ENCODE measurements around the gene IL1RAPL2.
"Not testable (repeated sequence)": the region's sequence is repeated elsewhere in the genome, so short reads cannot be mapped to it uniquely, and the experiment has no call there.

IL1RAPL2 gene

DNA sequence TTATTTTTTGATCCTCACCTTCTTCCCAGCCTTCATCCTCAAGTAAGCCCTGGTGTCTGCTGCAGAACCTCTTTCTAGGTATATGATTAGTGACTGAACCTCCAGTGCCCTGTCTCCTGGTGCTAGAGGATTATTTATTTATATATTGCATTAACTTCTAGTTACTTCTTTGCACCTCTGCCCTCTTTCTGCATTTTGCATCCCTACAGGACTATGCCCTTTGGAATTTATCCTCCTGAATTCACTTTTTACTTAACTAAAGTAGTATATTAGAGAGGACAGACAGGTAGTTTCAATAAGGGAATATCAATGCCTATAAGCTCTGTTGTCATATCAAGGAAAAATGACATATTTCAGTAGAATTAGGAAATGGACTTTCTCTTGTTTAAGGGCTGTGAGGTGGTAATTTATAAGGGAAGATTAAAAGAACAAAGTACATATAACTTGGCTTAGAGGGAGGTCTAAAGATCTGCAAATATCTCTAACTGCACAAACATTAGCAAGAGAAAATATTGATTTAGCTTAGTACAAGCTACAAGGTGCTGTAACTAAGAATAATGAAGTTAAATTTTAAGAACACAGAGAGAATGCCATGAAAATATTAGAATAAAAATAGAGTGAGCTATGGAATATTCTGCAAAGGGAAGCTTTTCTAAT, 472.8 kb downstream of the IL1RAPL2 start:
- H3K36me3 ChIP-seq (ENCODE audit: control insufficient read depth, insufficient read depth, low read length) = no peaks in the 10 kb centered on the region
- H3K9ac ChIP-seq (ENCODE audit: low read depth, low read length) = no peak overlapping the region
- no peak overlapping the region for H3K4me3 ChIP-seq (ENCODE audit: low read depth, low read length)
- peaks cover 3% of the 10 kb centered on the region for H3K9me3 ChIP-seq (ENCODE audit: control insufficient read depth, insufficient read depth, low read length)
- H3K27me3 ChIP-seq (ENCODE audit: control insufficient read depth, insufficient read depth, low read length) = no peaks in the 10 kb centered on the region
- no peaks in the 10 kb centered on the region for H3K4me1 ChIP-seq (ENCODE audit: control insufficient read depth, insufficient read depth, low read length)

DNA sequence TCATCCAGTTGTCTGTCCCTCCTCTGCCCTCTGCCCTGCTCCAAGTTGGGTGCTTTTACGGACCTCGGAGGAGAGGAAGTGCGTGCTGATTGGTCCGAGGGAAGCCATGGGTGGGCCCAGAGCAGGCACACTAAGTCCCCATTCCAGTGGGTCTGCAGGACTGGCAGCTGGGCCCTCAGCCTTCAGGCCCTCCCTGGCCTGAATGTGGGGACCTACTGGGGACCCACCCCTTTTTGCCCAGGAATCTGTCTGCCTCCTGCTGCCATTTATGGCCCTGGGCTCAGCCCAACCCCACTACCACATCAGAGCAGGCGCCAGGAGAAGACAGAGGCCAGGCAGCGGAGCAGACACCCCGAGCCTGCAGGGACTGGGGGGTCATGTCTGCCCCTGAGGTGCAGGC, 484.9 kb downstream of the IL1RAPL2 start:
- peaks cover 6% of the 10 kb centered on the region for H3K4me1 ChIP-seq (ENCODE audit: control insufficient read depth, insufficient read depth, low read length)
- no peaks in the 10 kb centered on the region for H3K36me3 ChIP-seq (ENCODE audit: control insufficient read depth, insufficient read depth, low read length)
- no peaks in the 10 kb centered on the region for H3K9me3 ChIP-seq (ENCODE audit: control insufficient read depth, insufficient read depth, low read length)
- no peaks in the 10 kb centered on the region for H3K27me3 ChIP-seq (ENCODE audit: control insufficient read depth, insufficient read depth, low read length)
- H3K9ac ChIP-seq (ENCODE audit: low read depth, low read length) = no peak overlapping the region
- no peak overlapping the region for H3K4me3 ChIP-seq (ENCODE audit: low read depth, low read length)

DNA sequence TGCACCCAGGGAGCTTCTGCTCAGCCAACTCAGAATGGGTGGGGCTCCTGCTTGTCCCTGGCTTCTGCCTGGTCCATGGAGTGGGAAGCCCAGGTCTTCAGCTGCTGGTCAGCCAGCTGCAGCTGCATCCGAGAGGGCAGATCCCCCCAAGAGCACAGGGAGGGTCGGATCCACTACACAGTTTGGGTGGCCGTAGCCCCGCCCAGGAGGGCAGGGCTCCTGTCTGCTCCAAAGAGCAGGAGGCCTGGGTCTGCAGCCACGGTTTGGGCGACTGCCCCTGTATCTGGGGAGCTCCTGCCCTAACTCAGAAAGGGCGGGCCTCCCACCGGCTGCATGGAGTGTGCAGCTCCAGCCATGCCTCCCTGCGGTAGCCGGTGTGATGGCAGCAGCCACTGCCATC, 485.4 kb downstream of the IL1RAPL2 start:
- Histone ChIP-seq H3K4me3 (ENCODE audit: low read depth, low read length) (no peak overlapping the region), H3K9me3 (ENCODE audit: control insufficient read depth, insufficient read depth, low read length) (no peaks in the 10 kb centered on the region), H3K36me3 (ENCODE audit: control insufficient read depth, insufficient read depth, low read length) (no peaks in the 10 kb centered on the region), H3K9ac (ENCODE audit: low read depth, low read length) (no peak overlapping the region), H3K27me3 (ENCODE audit: control insufficient read depth, insufficient read depth, low read length) (no peaks in the 10 kb centered on the region), H3K4me1 (ENCODE audit: control insufficient read depth, insufficient read depth, low read length) (peaks cover 6% of the 10 kb centered on the region)

DNA sequence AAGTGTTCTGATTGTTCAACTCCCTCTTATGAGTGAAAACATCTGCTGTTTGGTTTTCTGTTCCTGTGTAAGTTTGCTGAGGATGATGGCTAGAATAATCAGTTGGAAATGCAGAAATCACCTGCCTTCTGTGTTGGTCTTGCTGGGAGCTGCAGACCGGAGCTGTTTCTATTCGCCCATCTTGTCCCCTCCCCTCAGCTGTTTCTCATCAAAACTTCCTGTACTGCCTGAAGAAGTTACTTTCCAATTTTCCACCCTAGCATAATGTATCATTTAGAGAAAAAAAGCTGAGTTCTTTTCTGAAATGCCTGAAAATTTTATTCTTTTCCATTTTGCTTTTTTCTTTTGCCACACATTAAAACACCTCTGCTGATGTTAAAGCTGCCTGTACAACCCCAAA, 486.9 kb downstream of the IL1RAPL2 start:
- H3K36me3 ChIP-seq (ENCODE audit: control insufficient read depth, insufficient read depth, low read length) = no peaks in the 10 kb centered on the region
- H3K27me3 ChIP-seq (ENCODE audit: control insufficient read depth, insufficient read depth, low read length) = no peaks in the 10 kb centered on the region
- H3K4me3 ChIP-seq (ENCODE audit: low read depth, low read length) = no peak overlapping the region
- peaks cover 6% of the 10 kb centered on the region for H3K4me1 ChIP-seq (ENCODE audit: control insufficient read depth, insufficient read depth, low read length)
- H3K9me3 ChIP-seq (ENCODE audit: control insufficient read depth, insufficient read depth, low read length) = no peaks in the 10 kb centered on the region
- no peak overlapping the region for H3K9ac ChIP-seq (ENCODE audit: low read depth, low read length)

DNA sequence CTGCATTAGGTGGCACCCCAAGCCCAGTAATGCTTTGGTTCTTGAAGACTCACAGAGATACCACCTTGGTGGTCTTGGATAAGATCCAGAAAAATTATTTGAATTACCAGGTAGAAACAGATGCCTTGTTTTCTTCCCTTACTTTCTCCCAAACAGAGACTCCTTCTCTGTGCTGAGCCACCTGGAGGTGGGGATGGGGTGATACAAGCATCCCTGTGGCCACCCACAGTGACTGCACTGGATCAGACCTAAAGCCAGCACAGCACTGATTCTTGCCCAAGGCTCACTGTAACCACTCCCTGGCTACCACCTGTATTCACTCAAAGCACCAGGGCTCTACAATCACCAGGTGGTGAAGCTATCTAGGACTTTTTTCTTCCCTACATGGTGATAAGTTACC, 497.7 kb downstream of the IL1RAPL2 start:
- no peaks in the 10 kb centered on the region for H3K9me3 ChIP-seq (ENCODE audit: control insufficient read depth, insufficient read depth, low read length)
- H3K4me1 ChIP-seq (ENCODE audit: control insufficient read depth, insufficient read depth, low read length) = no peaks in the 10 kb centered on the region
- no peaks in the 10 kb centered on the region for H3K36me3 ChIP-seq (ENCODE audit: control insufficient read depth, insufficient read depth, low read length)
- H3K9ac ChIP-seq (ENCODE audit: low read depth, low read length) = no peak overlapping the region
- H3K4me3 ChIP-seq (ENCODE audit: low read depth, low read length) = no peak overlapping the region
- H3K27me3 ChIP-seq (ENCODE audit: control insufficient read depth, insufficient read depth, low read length) = no peaks in the 10 kb centered on the region

DNA sequence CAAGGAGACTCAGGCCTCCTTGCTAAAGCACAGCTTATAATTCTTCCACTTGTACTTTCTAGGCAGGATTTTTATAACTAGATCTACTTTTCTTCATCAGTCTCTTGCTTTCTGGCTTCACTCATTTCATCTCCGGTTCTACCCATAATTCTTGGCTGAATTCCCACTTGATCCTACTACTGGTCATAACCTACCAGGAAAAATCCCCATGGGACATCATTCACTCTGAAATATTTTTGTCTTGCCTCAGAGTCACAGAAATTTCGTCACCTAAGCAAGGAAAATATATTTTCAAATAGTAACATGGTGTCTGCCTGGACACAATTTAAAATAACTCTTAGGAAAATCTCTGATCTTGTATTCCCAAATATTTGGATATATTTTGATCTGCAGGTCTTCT, 532.2 kb downstream of the IL1RAPL2 start:
- Histone ChIP-seq H3K27me3 (ENCODE audit: control insufficient read depth, insufficient read depth, low read length) (no peaks in the 10 kb centered on the region), H3K9ac (ENCODE audit: low read depth, low read length) (no peak overlapping the region), H3K36me3 (ENCODE audit: control insufficient read depth, insufficient read depth, low read length) (no peaks in the 10 kb centered on the region), H3K4me3 (ENCODE audit: low read depth, low read length) (no peak overlapping the region), H3K9me3 (ENCODE audit: control insufficient read depth, insufficient read depth, low read length) (no peaks in the 10 kb centered on the region), H3K4me1 (ENCODE audit: control insufficient read depth, insufficient read depth, low read length) (no peaks in the 10 kb centered on the region)

DNA sequence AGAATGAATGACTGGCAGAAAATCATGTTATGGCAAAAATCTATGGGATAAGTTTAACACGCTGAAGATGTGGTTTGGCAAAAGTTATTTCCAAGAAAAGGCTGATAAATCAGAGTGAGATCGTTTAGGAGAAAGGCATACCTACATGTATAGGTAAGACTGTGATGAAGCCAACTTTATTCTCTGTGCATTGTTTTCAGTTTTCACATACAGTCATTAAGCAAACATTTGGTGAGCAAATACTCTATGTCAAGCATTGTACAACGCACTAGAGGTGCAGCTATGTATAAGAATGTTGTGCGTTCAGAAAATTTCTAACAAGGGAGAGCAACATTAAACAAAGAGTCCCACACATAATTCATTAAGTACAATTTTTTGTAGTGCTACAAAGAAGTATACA, 532.8 kb downstream of the IL1RAPL2 start:
- Histone ChIP-seq H3K4me1 (ENCODE audit: control insufficient read depth, insufficient read depth, low read length) (no peaks in the 10 kb centered on the region), H3K27me3 (ENCODE audit: control insufficient read depth, insufficient read depth, low read length) (no peaks in the 10 kb centered on the region), H3K36me3 (ENCODE audit: control insufficient read depth, insufficient read depth, low read length) (no peaks in the 10 kb centered on the region), H3K4me3 (ENCODE audit: low read depth, low read length) (no peak overlapping the region), H3K9me3 (ENCODE audit: control insufficient read depth, insufficient read depth, low read length) (no peaks in the 10 kb centered on the region), H3K9ac (ENCODE audit: low read depth, low read length) (no peak overlapping the region)

DNA sequence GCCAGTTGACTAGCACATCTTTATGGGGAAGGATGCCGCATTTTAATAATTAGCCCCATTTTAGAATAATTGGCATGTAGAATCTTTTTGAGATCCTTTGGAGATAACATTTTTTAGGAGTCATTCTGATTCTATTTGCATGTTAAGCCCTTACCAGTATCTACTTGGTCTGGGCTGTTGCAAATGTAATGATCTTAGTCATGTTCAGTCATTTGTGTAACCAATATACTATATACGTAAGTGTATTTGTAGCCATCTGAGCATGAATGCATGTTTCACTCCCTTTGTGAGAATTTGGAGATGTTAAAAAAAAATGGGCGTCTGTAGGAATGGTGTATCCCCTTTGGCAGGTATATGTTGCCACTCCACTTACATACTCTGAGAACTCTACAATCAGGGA, 535.4 kb downstream of the IL1RAPL2 start:
- no peak overlapping the region for H3K4me3 ChIP-seq (ENCODE audit: low read depth, low read length)
- no peak overlapping the region for H3K9ac ChIP-seq (ENCODE audit: low read depth, low read length)
- H3K9me3 ChIP-seq (ENCODE audit: control insufficient read depth, insufficient read depth, low read length) = no peaks in the 10 kb centered on the region
- no peaks in the 10 kb centered on the region for H3K36me3 ChIP-seq (ENCODE audit: control insufficient read depth, insufficient read depth, low read length)
- H3K4me1 ChIP-seq (ENCODE audit: control insufficient read depth, insufficient read depth, low read length) = no peaks in the 10 kb centered on the region
- H3K27me3 ChIP-seq (ENCODE audit: control insufficient read depth, insufficient read depth, low read length) = no peaks in the 10 kb centered on the region

DNA sequence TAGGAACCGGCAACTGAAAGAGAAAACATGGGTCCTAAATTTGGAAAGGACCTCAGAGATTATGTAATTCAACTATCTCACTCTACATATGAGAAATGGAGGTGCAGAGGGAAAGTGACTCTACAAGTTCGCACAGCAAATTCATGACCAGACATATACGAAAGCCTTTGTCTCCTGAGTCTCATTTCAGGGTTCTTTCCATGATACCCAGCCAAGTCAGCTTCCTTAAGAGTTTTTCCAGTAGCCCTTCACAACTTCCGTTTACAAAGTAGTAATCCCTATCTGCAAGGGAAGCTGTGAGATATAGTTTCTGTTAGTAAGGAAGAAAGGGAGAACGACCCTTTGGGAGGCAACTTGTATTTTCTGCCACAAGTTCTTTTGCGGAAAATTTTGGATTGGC, 543.9 kb downstream of the IL1RAPL2 start:
- Histone ChIP-seq H3K27me3 (ENCODE audit: control insufficient read depth, insufficient read depth, low read length) (no peaks in the 10 kb centered on the region), H3K36me3 (ENCODE audit: control insufficient read depth, insufficient read depth, low read length) (no peaks in the 10 kb centered on the region), H3K4me1 (ENCODE audit: control insufficient read depth, insufficient read depth, low read length) (peaks cover 3% of the 10 kb centered on the region)

DNA sequence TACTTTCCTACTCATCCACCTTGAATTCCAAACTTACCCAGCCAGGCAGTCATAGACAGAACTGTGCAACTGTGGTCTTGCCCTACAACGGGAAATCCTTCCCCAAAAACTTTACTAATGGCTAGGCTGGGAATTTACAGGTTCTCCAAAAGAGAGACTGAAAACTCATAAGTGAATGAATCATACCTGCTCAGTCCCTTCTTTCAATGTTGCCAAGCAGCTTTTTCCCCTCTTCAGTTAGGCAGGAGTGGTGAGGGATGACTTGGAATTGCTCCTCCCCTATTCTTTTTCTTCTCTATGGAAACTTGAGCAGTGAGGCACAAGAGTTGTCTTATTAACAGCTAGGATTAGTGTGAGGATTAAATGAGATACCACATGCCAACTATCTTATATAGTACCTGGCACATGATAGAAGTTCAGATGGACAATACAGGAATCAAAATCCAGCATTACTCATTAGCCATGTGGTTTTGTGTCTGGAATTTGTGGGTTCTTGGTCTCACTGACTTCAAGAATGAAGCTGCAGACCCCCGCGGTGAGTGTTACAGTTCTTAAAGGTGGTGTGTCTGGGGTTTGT, 548.6 kb downstream of the IL1RAPL2 start:
- H3K9me3 ChIP-seq (ENCODE audit: control insufficient read depth, insufficient read depth, low read length) = no peaks in the 10 kb centered on the region
- peaks cover 3% of the 10 kb centered on the region for H3K4me1 ChIP-seq (ENCODE audit: control insufficient read depth, insufficient read depth, low read length)
- H3K4me3 ChIP-seq (ENCODE audit: low read depth, low read length) = no peak overlapping the region
- H3K27me3 ChIP-seq (ENCODE audit: control insufficient read depth, insufficient read depth, low read length) = no peaks in the 10 kb centered on the region
- no peaks in the 10 kb centered on the region for H3K36me3 ChIP-seq (ENCODE audit: control insufficient read depth, insufficient read depth, low read length)
- H3K9ac ChIP-seq (ENCODE audit: low read depth, low read length) = no peak overlapping the region

More for the DNA sequence above, 543.9 kb downstream of the IL1RAPL2 start:
- Histone ChIP-seq H3K9ac (ENCODE audit: low read depth, low read length) (no peak overlapping the region), H3K9me3 (ENCODE audit: control insufficient read depth, insufficient read depth, low read length) (no peaks in the 10 kb centered on the region), H3K4me3 (ENCODE audit: low read depth, low read length) (no peak overlapping the region)

DNA sequence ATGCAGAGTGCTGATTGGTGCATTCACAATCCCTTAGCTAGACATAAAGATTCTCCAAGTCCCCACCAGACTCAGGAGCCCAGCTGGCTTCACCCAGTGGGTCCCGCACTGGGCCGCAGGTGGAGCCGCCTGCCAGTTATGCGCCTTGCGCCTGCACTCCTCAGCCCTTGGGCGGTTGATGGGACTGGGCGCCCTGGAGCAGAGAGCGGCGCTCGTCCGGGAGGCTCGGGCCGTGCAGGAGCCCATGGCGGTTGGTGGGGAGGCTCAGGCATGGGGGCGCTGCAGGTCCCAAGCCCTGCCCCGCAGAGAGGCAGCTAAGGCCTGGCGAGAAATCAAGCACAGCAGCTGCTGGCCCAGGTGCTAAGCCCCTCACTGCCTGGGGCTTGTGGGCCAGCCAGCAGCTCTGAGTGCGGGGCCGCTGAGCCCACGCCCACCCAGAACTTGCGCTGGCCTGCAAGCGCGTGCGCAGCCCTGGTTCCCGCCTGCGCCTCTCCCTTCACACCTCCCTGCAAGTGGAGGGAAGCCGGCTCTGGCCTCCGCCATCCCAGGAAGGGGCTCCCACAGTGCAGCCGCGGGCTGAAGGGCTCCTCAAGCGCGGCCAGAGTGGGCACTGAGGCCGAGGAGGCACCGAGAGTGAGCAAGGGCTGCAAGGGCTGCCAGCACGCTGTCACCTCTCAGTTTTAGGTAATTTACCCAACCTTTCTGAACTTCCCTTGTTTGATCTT, 549.8 kb downstream of the IL1RAPL2 start:
- H3K9ac ChIP-seq (ENCODE audit: low read depth, low read length); H3K4me1 ChIP-seq (ENCODE audit: control insufficient read depth, insufficient read depth, low read length); H3K36me3 ChIP-seq (ENCODE audit: control insufficient read depth, insufficient read depth, low read length); H3K27me3 ChIP-seq (ENCODE audit: control insufficient read depth, insufficient read depth, low read length); H3K4me3 ChIP-seq (ENCODE audit: low read depth, low read length); H3K9me3 ChIP-seq (ENCODE audit: control insufficient read depth, insufficient read depth, low read length): not testable (repeated sequence)

DNA sequence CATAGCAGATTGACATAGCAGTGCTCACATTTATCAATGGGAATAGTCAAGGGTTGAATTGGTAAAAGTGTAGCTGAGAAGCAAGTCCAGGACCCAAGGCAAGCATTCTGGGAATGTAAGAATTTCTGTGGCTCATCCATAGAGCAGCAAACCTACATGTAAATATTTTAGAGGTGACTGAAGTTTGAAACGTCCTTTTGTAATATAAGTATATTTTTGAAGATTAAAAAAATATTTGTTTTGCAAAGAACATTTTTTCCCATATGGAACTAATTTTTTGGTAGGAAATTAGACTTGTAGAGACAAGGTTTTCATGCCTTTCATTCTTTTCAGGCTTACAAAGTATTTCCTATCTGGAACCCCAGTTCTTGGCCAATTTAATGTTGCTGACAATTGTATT, 550.5 kb downstream of the IL1RAPL2 start:
- Histone ChIP-seq H3K27me3 (ENCODE audit: control insufficient read depth, insufficient read depth, low read length) (no peaks in the 10 kb centered on the region), H3K9me3 (ENCODE audit: control insufficient read depth, insufficient read depth, low read length) (no peaks in the 10 kb centered on the region), H3K36me3 (ENCODE audit: control insufficient read depth, insufficient read depth, low read length) (no peaks in the 10 kb centered on the region), H3K4me1 (ENCODE audit: control insufficient read depth, insufficient read depth, low read length) (no peaks in the 10 kb centered on the region), H3K9ac (ENCODE audit: low read depth, low read length) (no peak overlapping the region), H3K4me3 (ENCODE audit: low read depth, low read length) (no peak overlapping the region)
